KMS-11 (cell line): ENCODE data around the gene ZFP92.

Source experiments
- H2AFZ ChIP-seq: fragments of 200-600 bp; sonication (generic); 2 replicates; pipeline ENCODE4 v1.6.1; 2016; ENCODE audit warnings: antibody characterized with exemption, mixed run types, low read depth
- H3K27ac ChIP-seq: fragments of 200-600 bp; sonication (generic); 2 replicates; pipeline ENCODE4 v1.6.1; 2016; ENCODE audit warnings: mild to moderate bottlenecking, mixed run types
- H3K27me3 ChIP-seq: fragments of 200-600 bp; sonication (generic); 2 replicates; pipeline ENCODE4 v1.6.1; 2017; ENCODE audit warnings: mild to moderate bottlenecking, low read depth, mixed run types, moderate library complexity; ENCODE audit not compliant: insufficient read depth
- H3K36me3 ChIP-seq: fragments of 200-600 bp; sonication (generic); 2 replicates; pipeline ENCODE4 v1.6.1; 2017; ENCODE audit warnings: mild to moderate bottlenecking, mixed run types; ENCODE audit not compliant: insufficient read depth
- H3K4me1 ChIP-seq: fragments of 200-600 bp; sonication (generic); 2 replicates; pipeline ENCODE4 v1.6.1; 2016; ENCODE audit warnings: mild to moderate bottlenecking, low read depth, mixed run types; ENCODE audit not compliant: poor library complexity, severe bottlenecking
- H3K4me2 ChIP-seq: fragments of 200-600 bp; sonication (generic); 2 replicates; pipeline ENCODE4 v1.7.0; 2016; ENCODE audit warnings: mild to moderate bottlenecking, mixed run types
- H3K4me3 ChIP-seq: fragments of 200-600 bp; sonication (generic); IDR thresholded peaks from 2 replicates; pipeline ENCODE4 v1.6.1; 2017; ENCODE audit warnings: low read depth, low read length, mixed read lengths; ENCODE audit not compliant: insufficient read depth
- H3K79me2 ChIP-seq: fragments of 200-600 bp; sonication (generic); 2 replicates; pipeline ENCODE4 v1.6.1; 2016; ENCODE audit warnings: low read depth, mixed run types; ENCODE audit not compliant: insufficient read depth
- H3K9ac ChIP-seq: fragments of 200-600 bp; sonication (generic); 2 replicates; pipeline ENCODE4 v1.6.1; 2016; ENCODE audit warnings: mild to moderate bottlenecking, mixed run types
- H4K20me1 ChIP-seq: fragments of 200-600 bp; sonication (generic); 2 replicates; pipeline ENCODE4 v1.6.1; 2016; ENCODE audit warnings: mild to moderate bottlenecking, mixed run types; ENCODE audit not compliant: insufficient read depth
- TF ChIP-seq, protein P1 (sequence below): fragments of 200-600 bp; sonication (generic); conservative IDR thresholded peaks from 2 replicates; pipeline ENCODE4 v1.6.1; 2017; ENCODE audit warnings: low read depth, mild to moderate bottlenecking, antibody characterized with exemption, low read length, moderate library complexity, mixed read lengths

ZFP92 gene

DNA sequence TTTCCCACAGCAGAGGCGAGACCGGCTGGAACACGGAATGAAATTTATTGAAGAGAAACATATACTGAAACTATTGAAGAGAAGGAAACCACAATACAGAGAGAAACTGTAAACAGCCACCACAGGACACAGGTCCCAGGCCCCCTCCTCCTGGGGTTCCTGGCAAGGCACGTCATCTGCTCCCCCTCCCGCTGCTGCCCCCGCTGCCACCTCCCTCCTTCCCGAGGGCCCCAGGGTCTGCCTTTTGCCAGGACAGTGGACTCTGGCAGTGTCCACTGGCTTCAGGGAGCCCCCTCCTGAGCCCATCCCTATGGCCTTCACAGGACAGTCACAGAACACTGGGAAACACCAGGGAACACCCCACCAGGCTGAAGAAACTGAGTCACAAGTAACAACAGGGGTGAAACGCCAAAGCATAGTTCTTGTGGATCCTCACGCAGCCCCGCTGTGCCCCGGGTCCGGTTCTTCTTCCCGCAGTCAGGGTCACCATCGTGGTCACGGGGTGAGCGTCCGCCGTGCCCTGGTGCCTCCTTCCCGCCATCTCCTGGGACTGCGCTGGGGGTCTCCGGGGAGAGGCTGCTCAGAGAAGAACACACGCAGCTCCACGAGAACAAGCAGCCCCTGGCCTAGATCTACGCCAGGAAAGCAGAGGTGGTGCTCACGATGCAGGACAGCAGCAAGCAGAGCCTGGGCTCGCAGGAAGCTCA, 15.5 kb upstream of the ZFP92 start:
- H3K4me1 ChIP-seq = no peaks in the 10 kb centered on the region

DNA sequence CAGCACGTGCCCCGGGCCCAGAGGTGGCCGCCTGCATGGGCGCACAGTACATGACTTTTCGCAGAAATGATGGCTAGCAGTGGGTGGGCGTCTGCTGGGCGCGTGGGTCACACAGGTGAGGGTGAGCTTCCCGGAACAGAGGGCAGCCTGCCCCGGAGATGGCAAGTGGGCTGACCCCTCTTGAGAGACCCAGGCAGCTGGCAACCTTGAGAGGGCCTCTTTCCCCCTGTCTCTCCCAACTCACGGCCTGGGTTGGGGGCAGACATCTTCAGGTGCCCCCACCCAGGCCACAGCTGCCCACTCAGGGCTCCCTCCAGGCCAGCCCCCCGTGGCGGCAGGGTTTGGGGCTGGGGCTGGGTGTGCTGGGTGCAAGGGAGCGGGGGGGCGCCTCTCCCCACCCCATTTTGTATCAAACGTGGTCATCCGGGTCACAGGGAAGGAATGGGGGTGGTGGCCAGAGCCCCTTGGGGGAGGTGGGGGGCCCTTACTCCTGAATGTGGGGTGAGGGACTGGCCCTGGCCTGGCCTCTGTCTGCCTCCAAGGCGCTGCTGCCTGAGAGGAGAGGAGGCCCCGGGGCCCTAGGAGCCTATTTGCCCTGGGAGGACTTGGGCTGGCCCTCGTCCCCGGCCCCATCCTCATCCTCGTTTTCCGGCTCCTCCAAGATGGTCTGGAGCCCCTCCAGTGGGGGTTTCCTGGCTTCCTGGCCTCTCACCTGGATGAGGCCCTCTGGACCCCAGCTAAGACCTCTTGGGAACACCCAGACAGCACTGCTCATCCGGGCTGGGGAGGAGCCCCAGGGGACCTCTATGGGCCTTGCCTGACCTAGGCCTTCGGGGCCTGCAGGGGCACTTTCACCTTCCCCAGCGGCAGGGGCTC, 14.7 kb upstream of the ZFP92 start:
- no peak overlapping the region for H3K4me3 ChIP-seq
- no peak overlapping the region for H3K9ac ChIP-seq
- no peaks in the 10 kb centered on the region for H3K36me3 ChIP-seq
- no peaks in the 10 kb centered on the region for H4K20me1 ChIP-seq
- no peaks in the 10 kb centered on the region for H3K4me1 ChIP-seq
- TF ChIP-seq, protein P1, sequence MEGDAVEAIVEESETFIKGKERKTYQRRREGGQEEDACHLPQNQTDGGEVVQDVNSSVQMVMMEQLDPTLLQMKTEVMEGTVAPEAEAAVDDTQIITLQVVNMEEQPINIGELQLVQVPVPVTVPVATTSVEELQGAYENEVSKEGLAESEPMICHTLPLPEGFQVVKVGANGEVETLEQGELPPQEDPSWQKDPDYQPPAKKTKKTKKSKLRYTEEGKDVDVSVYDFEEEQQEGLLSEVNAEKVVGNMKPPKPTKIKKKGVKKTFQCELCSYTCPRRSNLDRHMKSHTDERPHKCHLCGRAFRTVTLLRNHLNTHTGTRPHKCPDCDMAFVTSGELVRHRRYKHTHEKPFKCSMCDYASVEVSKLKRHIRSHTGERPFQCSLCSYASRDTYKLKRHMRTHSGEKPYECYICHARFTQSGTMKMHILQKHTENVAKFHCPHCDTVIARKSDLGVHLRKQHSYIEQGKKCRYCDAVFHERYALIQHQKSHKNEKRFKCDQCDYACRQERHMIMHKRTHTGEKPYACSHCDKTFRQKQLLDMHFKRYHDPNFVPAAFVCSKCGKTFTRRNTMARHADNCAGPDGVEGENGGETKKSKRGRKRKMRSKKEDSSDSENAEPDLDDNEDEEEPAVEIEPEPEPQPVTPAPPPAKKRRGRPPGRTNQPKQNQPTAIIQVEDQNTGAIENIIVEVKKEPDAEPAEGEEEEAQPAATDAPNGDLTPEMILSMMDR = no peak
- H3K4me2 ChIP-seq = no peak overlapping the region
- H3K27me3 ChIP-seq = no peaks in the 10 kb centered on the region
- H3K27ac ChIP-seq = no peak overlapping the region
- no peaks in the 10 kb centered on the region for H3K79me2 ChIP-seq
- H2AFZ ChIP-seq = no peak overlapping the region

More for the DNA sequence above, 15.5 kb upstream of the ZFP92 start:
- no peaks in the 10 kb centered on the region for H3K79me2 ChIP-seq
- no peak overlapping the region for H3K27ac ChIP-seq
- no peak overlapping the region for H2AFZ ChIP-seq
- no peak overlapping the region for H3K4me2 ChIP-seq
- H3K4me3 ChIP-seq = no peak overlapping the region
- TF ChIP-seq, protein P1 = no peak
- no peak overlapping the region for H3K9ac ChIP-seq
- H3K36me3 ChIP-seq = no peaks in the 10 kb centered on the region
- H4K20me1 ChIP-seq = no peaks in the 10 kb centered on the region
- no peaks in the 10 kb centered on the region for H3K27me3 ChIP-seq

DNA sequence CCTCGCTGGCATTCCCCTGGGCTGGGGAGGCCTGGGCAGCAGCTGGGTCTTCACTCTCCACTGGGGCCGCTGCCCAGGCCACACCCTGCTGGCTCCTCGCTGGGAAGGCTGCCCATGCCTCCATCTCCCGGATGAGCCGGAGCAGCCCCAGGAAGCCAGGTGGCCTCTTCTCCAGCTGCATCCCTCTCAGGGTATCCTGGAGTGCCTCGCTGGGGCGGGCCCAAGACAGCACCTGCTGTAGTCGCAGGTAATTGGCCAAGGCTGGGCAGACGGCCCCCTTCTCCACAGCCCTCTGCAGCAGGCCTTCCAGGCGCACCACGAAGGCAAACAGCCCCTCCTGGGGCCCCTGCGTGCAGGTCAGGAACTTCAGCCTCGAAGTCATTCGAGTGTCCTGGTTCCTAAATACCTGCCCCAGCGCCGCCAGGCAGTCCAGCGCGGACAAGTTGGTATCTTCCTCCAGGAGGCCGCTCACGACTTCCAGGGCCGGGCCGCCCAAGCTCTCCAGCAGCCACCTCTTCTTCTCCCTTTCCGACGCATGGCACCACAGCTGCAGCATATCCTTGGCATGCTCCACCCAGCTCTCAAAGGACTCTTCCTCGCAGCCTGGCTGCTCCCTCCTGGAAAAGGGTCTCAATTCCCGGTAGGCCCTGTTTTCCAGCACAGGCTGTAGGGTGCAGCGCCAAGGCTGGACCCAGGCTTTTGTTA, 13.9 kb upstream of the ZFP92 start:
- Histone ChIP-seq H4K20me1 (no peaks in the 10 kb centered on the region), H3K27me3 (no peaks in the 10 kb centered on the region), H3K9ac (no peak overlapping the region), H3K79me2 (no peaks in the 10 kb centered on the region), H3K4me2 (no peak overlapping the region), H3K4me3 (no peak overlapping the region), H3K4me1 (no peaks in the 10 kb centered on the region), H2AFZ (no peak overlapping the region), H3K36me3 (no peaks in the 10 kb centered on the region), H3K27ac (no peak overlapping the region)
- TF ChIP-seq, protein P1 = no peak

DNA sequence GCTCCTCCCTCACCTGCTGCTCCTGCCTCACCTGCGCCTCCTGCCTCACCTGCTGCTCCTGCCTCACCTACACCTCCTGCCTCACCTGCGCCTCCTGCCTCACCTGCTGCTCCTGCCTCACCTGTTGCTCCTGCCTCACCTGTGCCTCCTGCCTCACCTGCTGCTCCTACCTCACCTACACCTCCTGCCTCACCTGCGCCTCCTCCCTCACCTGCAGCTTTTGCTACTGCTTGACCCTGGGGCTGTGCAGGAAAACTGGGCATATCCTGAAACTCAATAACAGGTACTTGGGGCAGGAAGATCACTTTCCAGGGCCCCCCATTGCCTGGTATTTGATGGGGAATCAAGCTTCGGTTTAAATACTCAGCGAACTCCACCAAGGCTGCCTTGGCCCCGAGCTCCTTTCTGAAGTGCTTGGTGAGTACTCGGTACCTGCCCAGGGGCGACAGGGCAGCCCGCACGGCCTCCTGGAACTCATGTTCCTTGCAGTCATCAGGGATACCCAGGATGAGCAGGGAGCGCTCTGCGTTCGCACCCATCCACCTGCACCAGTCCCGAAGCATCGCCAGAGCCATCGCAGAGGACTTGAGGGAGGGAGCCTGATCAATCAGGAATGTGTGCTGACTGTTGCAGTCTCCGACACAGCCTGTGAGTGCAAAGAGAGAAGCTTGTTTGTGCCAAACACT, 12.9 kb upstream of the ZFP92 start:
- no peaks in the 10 kb centered on the region for H3K4me1 ChIP-seq
- TF ChIP-seq, protein P1 = no peak
- no peak overlapping the region for H3K4me2 ChIP-seq
- no peaks in the 10 kb centered on the region for H4K20me1 ChIP-seq
- no peaks in the 10 kb centered on the region for H3K27me3 ChIP-seq
- no peak overlapping the region for H2AFZ ChIP-seq
- H3K36me3 ChIP-seq = no peaks in the 10 kb centered on the region
- no peak overlapping the region for H3K27ac ChIP-seq
- H3K9ac ChIP-seq = no peak overlapping the region
- H3K79me2 ChIP-seq = no peaks in the 10 kb centered on the region
- H3K4me3 ChIP-seq = no peak overlapping the region
